SK-N-MC (cell line): ENCODE results near the gene SEPTIN2.
"Not testable (repeated sequence)": the region's sequence is repeated elsewhere in the genome, so short reads cannot be mapped to it uniquely, and the experiment has no call there.

Experiments used
- EZH2 ChIP-seq: fragments of 200-600 bp; sonication (generic); IDR thresholded peaks from one replicate; pipeline ENCODE4 v1.6.1; 2017; ENCODE audit warnings: antibody characterized with exemption
- FOXP2 ChIP-seq: optimal IDR thresholded peaks from 2 replicates; pipeline ENCODE3; 2011; ENCODE audit warnings: mild to moderate bottlenecking, moderate library complexity; ENCODE audit not compliant: insufficient read depth; ENCODE audit errors: extremely low read length, control extremely low read depth
- POLR2AphosphoS5 ChIP-seq: IDR thresholded peaks from 2 replicates; pipeline ENCODE4 v1.6.1; 2012; ENCODE audit warnings: mild to moderate bottlenecking, low read depth, low read length, borderline replicate concordance

DNA sequence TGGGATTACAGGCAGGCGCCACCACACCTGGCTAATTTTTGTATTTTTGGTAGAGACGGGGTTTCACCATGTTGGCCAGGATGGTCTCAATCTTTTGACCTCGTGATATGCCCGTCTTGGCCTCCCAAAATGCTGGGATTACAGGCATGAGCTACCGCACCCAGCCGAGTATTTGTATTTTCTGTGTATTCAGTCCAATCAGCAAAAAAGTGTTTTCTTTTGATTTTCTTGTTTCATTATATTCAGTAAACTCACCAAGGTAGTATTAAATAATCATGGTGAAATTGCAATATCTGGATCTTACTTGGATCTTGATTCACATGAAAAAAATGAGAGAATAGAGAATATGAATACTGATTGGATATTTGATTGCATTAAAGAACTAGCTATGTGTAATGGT, 3.1 kb downstream of the SEPTIN2 start:
- TF ChIP-seq EZH2, POLR2AphosphoS5, FOXP2: not testable (repeated sequence)
